Measurements from ENCODE around the gene AUNIP. TPM values are rescaled to one million over a fixed set of nuclear protein-coding genes. Genes with fewer than 3 reads are reported as not detected.

AUNIP gene
- total and polyA plus RNA-seq, 7 donors: 0.05 to 0.47 (median 0.13) TPM; not detected in 2

GRCh38 chr1:25906644-25907300, 47.5 kb upstream of the AUNIP start:
- Histone ChIP-seq H3K9me3 (no peaks in the 10 kb centered on the region), H3K36me3 (ENCODE audit: insufficient read depth in 1 of 2, low read depth in 1 of 2) (peaks cover 0 to 10% of the 10 kb centered on the region in 2 donors), H3K4me3 (peak overlapping the region; percentile 80), H3K27ac (peak overlapping the region; percentile 68), H3K27me3 (ENCODE audit: insufficient read depth in 3 of 3, low read length in 2 of 3) (peaks cover 0 to 2% (median 0%) of the 10 kb centered on the region in 3 donors), H3K4me1 (peaks cover 15% of the 10 kb centered on the region)
- DNase-seq (no peak), ATAC-seq (peak in 3 of 4 donors; percentile 1 to 16 (median 1))
- WGBS, 3 donors: 20 to 24% (median 20%) methylated on average over 30 to 34 of the region's 34 CpGs
- no peak for TF ChIP-seq CTCF (IDR thresholded peaks at IDR 0.05)
- intact Hi-C loops (cut with DNase I): no loop called here

DNA sequence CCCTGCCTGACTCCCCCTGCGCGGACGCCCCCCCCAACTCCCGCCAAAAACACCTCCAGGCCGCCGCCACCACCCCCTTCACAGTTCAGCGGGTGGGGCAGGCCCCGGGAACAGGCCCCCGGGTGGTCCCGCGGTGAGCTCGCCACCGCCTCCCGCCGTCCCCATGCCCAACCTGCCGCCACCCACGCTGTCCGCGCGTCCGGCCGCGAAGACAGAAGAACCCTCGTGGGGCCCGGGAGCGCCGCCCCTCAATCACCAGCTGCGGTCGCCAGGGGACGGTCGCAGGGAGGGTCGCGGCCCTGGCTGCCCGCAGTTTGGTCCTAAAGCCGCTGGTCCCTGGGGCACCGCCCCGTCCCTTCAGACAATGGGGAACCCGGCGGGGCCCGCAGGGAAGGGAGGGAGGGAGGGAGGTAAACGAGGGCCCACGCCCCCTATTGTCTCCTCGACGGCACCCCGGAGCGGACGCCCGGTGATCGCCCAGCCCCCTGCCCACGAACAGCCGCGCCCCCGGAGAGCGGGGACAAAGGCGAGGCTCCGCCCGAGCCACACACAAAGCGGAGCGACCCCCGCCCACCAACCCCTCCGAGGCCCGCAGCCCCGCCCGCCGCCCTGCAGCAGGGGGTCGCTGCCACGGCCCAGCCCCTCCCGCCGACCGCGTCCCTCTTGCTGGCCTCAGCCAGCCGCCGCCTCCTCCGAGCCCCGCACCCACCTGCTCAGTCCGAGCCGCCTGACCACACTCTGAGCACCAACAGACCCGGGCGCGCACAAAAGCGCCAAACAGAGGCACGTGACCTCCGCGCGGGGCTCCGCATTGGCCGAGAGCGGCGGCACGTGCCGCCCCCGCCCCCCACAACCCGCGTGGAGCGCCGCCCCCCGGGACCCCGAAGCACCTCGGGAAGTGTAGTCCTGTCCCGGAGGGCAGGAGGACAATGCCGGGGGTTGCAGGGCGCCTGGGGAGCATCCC, 46.7 kb upstream of the AUNIP start, which contains the start of gene STMN1:
Gene STMN1, minus strand, starts transcription at position 740 of the 964 bp plus-strand sequence. CDS start 1,743 bp downstream, outside the sequence.
- WGBS, 3 donors: 0% methylated on average over 36 to 102 of the region's 102 CpGs
- no peak for TF ChIP-seq CTCF (IDR thresholded peaks at IDR 0.05)
- intact Hi-C loops (cut with DNase I): no loop called here
- peak; percentile 95 to 96 (median 95) for ATAC-seq
- Histone ChIP-seq H3K9me3 (no peaks in the 10 kb centered on the region), H3K4me1 (peaks cover 15% of the 10 kb centered on the region), H3K4me3 (peak within 1 kb of the TSS; percentile 80), H3K27me3 (ENCODE audit: insufficient read depth in 3 of 3, low read length in 2 of 3) (peaks cover 0 to 2% (median 0%) of the 10 kb centered on the region in 3 donors), H3K27ac (peak within 1 kb of the TSS; percentile 68), H3K36me3 (ENCODE audit: insufficient read depth in 1 of 2, low read depth in 1 of 2) (peaks cover 0 to 15% of the 10 kb centered on the region in 2 donors)
- peak; percentile 91 to 95 for DNase-seq

GRCh38 chr1:25904943-25905679, 45.9 kb upstream of the AUNIP start:
- WGBS, 3 donors: 1% methylated on average over 25 to 33 of the region's 34 CpGs
- intact Hi-C loops (cut with DNase I): no loop called here
- no peak for TF ChIP-seq CTCF (IDR thresholded peaks at IDR 0.05)
- peaks cover 0 to 22% of the 10 kb centered on the region in 2 donors for H3K36me3 ChIP-seq (ENCODE audit: insufficient read depth in 1 of 2, low read depth in 1 of 2)
- peak; percentile 94 to 95 for DNase-seq
- H3K4me3 ChIP-seq: peak overlapping the region; percentile 80
- H3K27me3 ChIP-seq (ENCODE audit: insufficient read depth in 3 of 3, low read length in 2 of 3): peaks cover 0 to 2% (median 0%) of the 10 kb centered on the region in 3 donors
- H3K4me1 ChIP-seq: peaks cover 15% of the 10 kb centered on the region
- no peaks in the 10 kb centered on the region for H3K9me3 ChIP-seq
- H3K27ac ChIP-seq: peak overlapping the region; percentile 68
- ATAC-seq: peak; percentile 92 to 95 (median 94)

GRCh38 chr1:25903986-25904385, 44.7 kb upstream of the AUNIP start:
- H3K27me3 ChIP-seq (ENCODE audit: insufficient read depth in 3 of 3, low read length in 2 of 3): peaks cover 0 to 2% (median 0%) of the 10 kb centered on the region in 3 donors
- WGBS, 3 donors: 59 to 66% (median 61%) methylated on average over 3 of the region's 3 CpGs
- no peak overlapping the region for H3K27ac ChIP-seq
- no peak for TF ChIP-seq CTCF (IDR thresholded peaks at IDR 0.05)
- no peaks in the 10 kb centered on the region for H3K9me3 ChIP-seq
- H3K4me1 ChIP-seq: peaks cover 15% of the 10 kb centered on the region
- ATAC-seq (no peak), DNase-seq (no peak)
- H3K36me3 ChIP-seq (ENCODE audit: insufficient read depth in 1 of 2, low read depth in 1 of 2): peaks cover 0 to 32% of the 10 kb centered on the region in 2 donors
- H3K4me3 ChIP-seq: no peak overlapping the region
- intact Hi-C loops (cut with DNase I): no loop called here
